GM21367 (cell line): ENCODE measurements around the gene NCOA7.
A peak's percentile ranks its signal among the peaks of the same experiment; 100 is the strongest.
"Not testable (repeated sequence)": the region's sequence is repeated elsewhere in the genome, so short reads cannot be mapped to it uniquely, and the experiment has no call there.

ENCODE experiments used
- ATAC-seq: cut with Tn5 transposase; IDR thresholded peaks from one replicate; pipeline ENCODE4 v1.9.1; 2021; ENCODE audit not compliant: unreplicated experiment

NCOA7 gene

GRCh38 chr6:125963817-125964216 is 173.1 kb downstream of the NCOA7 start:
- no peak for ATAC-seq

- ATAC-seq = no peak
Observed at GRCh38 chr6:125966569-125966968, 175.8 kb downstream of the NCOA7 start.

DNA sequence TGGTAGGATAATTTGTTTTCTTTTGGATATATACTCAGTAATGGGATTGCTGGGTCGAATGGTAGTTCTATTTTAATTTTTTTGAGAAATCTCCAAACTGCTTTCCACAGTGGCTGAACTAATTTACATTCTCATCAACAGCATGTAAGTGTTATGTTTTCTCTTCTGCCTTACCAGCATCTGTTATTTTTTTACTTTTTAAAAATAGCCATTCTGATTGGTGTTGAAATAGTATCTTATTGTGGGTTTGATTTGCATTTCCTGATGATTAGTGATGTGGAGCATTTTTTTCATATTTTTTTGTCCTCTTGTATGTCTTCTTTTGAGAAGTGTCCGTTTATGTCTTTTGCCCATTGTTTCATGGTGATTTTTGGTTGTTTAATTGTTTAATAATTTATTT is 177.7 kb downstream of the NCOA7 start:
- ATAC-seq = no peak

DNA sequence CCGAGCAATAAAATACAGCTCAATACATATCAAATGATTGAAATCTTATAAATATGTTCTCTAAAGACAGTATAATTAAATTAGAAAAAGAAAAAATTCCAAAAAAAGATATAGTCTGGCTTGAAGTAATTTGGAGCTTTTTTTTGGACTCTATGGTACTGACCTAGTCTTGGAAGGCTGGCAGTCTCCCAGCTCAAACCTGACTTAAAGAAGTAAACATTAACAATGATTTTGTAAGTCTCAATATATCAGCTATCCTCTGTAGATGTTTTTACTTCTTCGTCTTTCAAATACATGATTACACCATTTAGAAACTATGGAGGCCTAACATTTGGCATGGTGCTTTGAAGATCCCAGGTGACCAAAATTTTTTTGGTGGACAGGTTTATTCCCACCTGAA is 180.0 kb downstream of the NCOA7 start:
- no peak for ATAC-seq

DNA sequence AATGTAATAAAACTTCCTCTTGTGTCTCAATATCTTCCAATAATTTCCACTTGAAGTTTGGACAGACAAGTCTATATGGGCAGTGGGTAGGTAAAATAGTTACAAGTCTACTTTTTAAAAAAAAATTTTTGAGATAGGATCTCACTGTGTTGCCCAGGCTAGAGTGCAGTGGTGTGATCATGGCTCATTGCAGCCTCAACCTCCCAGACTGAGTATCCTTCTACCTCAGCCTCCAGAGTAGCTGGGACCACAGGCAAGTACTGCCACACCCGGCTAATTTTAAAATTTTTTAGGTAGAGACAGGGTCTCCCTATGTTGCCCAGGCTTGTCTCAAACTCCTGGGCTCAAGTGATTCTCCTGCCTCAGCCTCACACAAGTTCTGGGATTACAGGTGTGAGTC is 181.7 kb downstream of the NCOA7 start:
- not testable (repeated sequence) for ATAC-seq

- ATAC-seq = peak; percentile 92
Observed at GRCh38 chr6:125974214-125974866, 183.6 kb downstream of the NCOA7 start.

- ATAC-seq = no peak
Observed at GRCh38 chr6:125979101-125979500, 188.3 kb downstream of the NCOA7 start.
